PFSK-1 (cell line): ENCODE measurements around the gene LRRC2.

Source experiments
- POLR2AphosphoS5 ChIP-seq: IDR thresholded peaks from 2 replicates; pipeline ENCODE4 v1.6.1; 2012; ENCODE audit warnings: low read depth, mild to moderate bottlenecking, control low read depth, low read length, moderate library complexity
- TF ChIP-seq, protein P1 (sequence below), 2 experiments: IDR thresholded peaks; 2 replicates each; pipeline versions ENCODE4 v1.6.1 to v1.8.0; 2011 to 2012; ENCODE audit warnings: low read depth in 2 of 2, low read length in 2 of 2, control low read depth in 1 of 2, inconsistent platforms in 1 of 2, mild to moderate bottlenecking in 1 of 2, moderate library complexity in 1 of 2; ENCODE audit not compliant: insufficient read depth in 1 of 2

DNA sequence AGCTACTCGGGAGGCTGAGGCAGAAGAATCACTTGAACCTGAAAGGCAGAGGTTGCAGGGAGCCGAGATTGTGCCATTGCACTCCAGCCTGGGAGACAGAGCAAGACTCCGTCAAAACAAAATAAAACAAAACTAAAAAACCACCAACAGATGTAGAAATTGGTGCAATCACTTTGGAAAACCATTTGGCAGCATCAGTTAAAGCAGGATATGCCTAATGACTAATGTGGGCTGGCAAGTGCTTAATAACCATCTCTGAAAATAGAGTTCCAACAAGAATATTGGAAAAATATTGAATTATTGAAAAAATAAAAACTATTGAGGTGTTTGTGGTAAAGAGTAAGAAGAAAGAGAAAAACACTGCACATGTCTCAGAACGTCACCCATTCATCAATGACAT is 84.5 kb downstream of the LRRC2 start:
- TF ChIP-seq POLR2AphosphoS5, result no peak
- TF ChIP-seq, protein P1, sequence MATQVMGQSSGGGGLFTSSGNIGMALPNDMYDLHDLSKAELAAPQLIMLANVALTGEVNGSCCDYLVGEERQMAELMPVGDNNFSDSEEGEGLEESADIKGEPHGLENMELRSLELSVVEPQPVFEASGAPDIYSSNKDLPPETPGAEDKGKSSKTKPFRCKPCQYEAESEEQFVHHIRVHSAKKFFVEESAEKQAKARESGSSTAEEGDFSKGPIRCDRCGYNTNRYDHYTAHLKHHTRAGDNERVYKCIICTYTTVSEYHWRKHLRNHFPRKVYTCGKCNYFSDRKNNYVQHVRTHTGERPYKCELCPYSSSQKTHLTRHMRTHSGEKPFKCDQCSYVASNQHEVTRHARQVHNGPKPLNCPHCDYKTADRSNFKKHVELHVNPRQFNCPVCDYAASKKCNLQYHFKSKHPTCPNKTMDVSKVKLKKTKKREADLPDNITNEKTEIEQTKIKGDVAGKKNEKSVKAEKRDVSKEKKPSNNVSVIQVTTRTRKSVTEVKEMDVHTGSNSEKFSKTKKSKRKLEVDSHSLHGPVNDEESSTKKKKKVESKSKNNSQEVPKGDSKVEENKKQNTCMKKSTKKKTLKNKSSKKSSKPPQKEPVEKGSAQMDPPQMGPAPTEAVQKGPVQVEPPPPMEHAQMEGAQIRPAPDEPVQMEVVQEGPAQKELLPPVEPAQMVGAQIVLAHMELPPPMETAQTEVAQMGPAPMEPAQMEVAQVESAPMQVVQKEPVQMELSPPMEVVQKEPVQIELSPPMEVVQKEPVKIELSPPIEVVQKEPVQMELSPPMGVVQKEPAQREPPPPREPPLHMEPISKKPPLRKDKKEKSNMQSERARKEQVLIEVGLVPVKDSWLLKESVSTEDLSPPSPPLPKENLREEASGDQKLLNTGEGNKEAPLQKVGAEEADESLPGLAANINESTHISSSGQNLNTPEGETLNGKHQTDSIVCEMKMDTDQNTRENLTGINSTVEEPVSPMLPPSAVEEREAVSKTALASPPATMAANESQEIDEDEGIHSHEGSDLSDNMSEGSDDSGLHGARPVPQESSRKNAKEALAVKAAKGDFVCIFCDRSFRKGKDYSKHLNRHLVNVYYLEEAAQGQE (IDR thresholded peaks at IDR 0.05; ENCODE audit: insufficient read depth in 1 of 2, low read depth in 2 of 2, low read length in 2 of 2), result no peak
